Prostate gland (tissue), 2 donors: Measurements from ENCODE around the gene MEX3D. TPM values are rescaled to one million over a fixed set of nuclear protein-coding genes. Genes with fewer than 3 reads are reported as not detected.
A peak's percentile ranks its signal among the peaks of the same experiment; 100 is the strongest.

Experiments
- DNase-seq: peaks from one replicate; pipeline ENCODE4 v3.0.0-alpha.2; 2019; ENCODE audit warnings: low spot score
- H3K27ac ChIP-seq, 2 donors: fragments of 200-600 bp; sonication (generic); 2 replicates each; pipeline ENCODE4 v1.5.1; 2017 to 2019
- H3K27me3 ChIP-seq: fragments of 200-600 bp; sonication (generic); replicated peaks from 2 replicates; pipeline ENCODE4 v1.5.1; 2019; ENCODE audit not compliant: insufficient read depth
- H3K36me3 ChIP-seq, 2 donors: fragments of 200-600 bp; sonication (generic); 1 replicate in 1 of 2; 2 replicates in 1 of 2; pipeline versions ENCODE4 v1.5.1 to v1.8.1; 2017 to 2019
- H3K4me1 ChIP-seq: fragments of 200-600 bp; sonication (generic); replicated peaks from 2 replicates; pipeline ENCODE4 v1.5.1; 2019
- H3K4me3 ChIP-seq, 2 donors: fragments of 200-600 bp; sonication (generic); 2 replicates each; pipeline ENCODE4 v1.5.1; 2017 to 2019
- H3K9me3 ChIP-seq: fragments of 200-600 bp; sonication (generic); 2 replicates; pipeline ENCODE4 v1.5.1; 2017
- CTCF ChIP-seq, 4 experiments: fragments of 200-600 bp in 2 of 4; fragments of 450-650 bp in 2 of 4; sonication (generic) in 2 of 4; IDR thresholded peaks; 1 replicate in 3 of 4; 2 replicates in 1 of 4; pipeline ENCODE4 v1.5.1; 2016 to 2019; ENCODE audit warnings: antibody characterized with exemption in 4 of 4, mild to moderate bottlenecking in 2 of 4, moderate library complexity in 2 of 4
- POLR2A ChIP-seq: fragments of 450-650 bp; IDR thresholded peaks from one replicate; pipeline ENCODE4 v1.6.1; 2016; ENCODE audit warnings: antibody characterized with exemption, mild to moderate bottlenecking
- POLR2AphosphoS5 ChIP-seq: sonication (generic); formaldehyde crosslinking; IDR thresholded peaks from one replicate; pipeline ENCODE4 v1.6.1; 2017; ENCODE audit warnings: antibody characterized with exemption
- WGBS: methylation state at CpG from one replicate; pipeline ENCODE4 v1.1.5; 2018; 5-methylcytosine and 5-hydroxymethylcytosine counted together
- intact Hi-C: fragments of 100-400 bp; cut with DNase I; formaldehyde crosslinking; loops from one replicate; pipeline ENCODE4 v1.14.2; 2022
- total RNA-seq, 2 donors: library from RNA; depleted of rRNA; stranded (reverse); fragments of >200 nt; gene quantifications; one replicate each; pipeline ENCODE4 v1.1.0, GENCODE V29; 2016

MEX3D gene
- total RNA-seq, 2 donors from 2014 or later = 60.6 to 87.0 TPM

GRCh38 chr19:1609680-1610474, 41.8 kb upstream of the MEX3D start:
- intact Hi-C loops = no loop called here
- Histone ChIP-seq H3K27me3 (no peaks in the 10 kb centered on the region), H3K4me3 (no peak overlapping the region), H3K4me1 (peaks cover 4% of the 10 kb centered on the region), H3K36me3 (peaks cover 4 to 6% of the 10 kb centered on the region in 2 donors), H3K9me3 (no peaks in the 10 kb centered on the region), H3K27ac (no peak overlapping the region)
- WGBS = 85% methylated on average over 16 of the region's 16 CpGs
- TF ChIP-seq POLR2A = no peak
- no peak for TF ChIP-seq POLR2AphosphoS5
- no peak for TF ChIP-seq CTCF (IDR thresholded peaks at IDR 0.05)
- DNase-seq = no peak

GRCh38 chr19:1609103-1609396, 40.9 kb upstream of the MEX3D start:
- 35% methylated on average over 10 of the region's 10 CpGs for WGBS
- H3K27ac ChIP-seq = no peak overlapping the region
- no peaks in the 10 kb centered on the region for H3K9me3 ChIP-seq

GRCh38 chr19:1608359-1609102, 40.4 kb upstream of the MEX3D start:
- no peak for DNase-seq
- intact Hi-C loops = no loop called here
- H3K36me3 ChIP-seq = peaks cover 4 to 6% of the 10 kb centered on the region in 2 donors
- H3K9me3 ChIP-seq = no peaks in the 10 kb centered on the region
- WGBS = 62% methylated on average over 23 of the region's 23 CpGs
- no peaks in the 10 kb centered on the region for H3K27me3 ChIP-seq
- H3K4me1 ChIP-seq = peaks cover 15% of the 10 kb centered on the region
- TF ChIP-seq POLR2A (no peak), CTCF (IDR thresholded peaks at IDR 0.05) (no peak), POLR2AphosphoS5 (no peak)
- H3K27ac ChIP-seq = no peak overlapping the region
- H3K4me3 ChIP-seq = no peak overlapping the region

More at GRCh38 chr19:1609103-1609396, 40.9 kb upstream of the MEX3D start:
- H3K4me3 ChIP-seq = no peak overlapping the region
- H3K4me1 ChIP-seq = peaks cover 10% of the 10 kb centered on the region
- no peaks in the 10 kb centered on the region for H3K27me3 ChIP-seq
- H3K36me3 ChIP-seq = peaks cover 4 to 6% of the 10 kb centered on the region in 2 donors
- TF ChIP-seq POLR2A = no peak
- TF ChIP-seq POLR2AphosphoS5 = no peak
- no peak for TF ChIP-seq CTCF (IDR thresholded peaks at IDR 0.05)
- intact Hi-C loops = no loop called here
- DNase-seq = no peak

- intact Hi-C loops = no loop called here
- no peaks in the 10 kb centered on the region for H3K36me3 ChIP-seq
- WGBS = 18% methylated on average over 16 of the region's 16 CpGs
Observed at GRCh38 chr19:1606138-1606651, 38.1 kb upstream of the MEX3D start.

More at GRCh38 chr19:1606138-1606651, 38.1 kb upstream of the MEX3D start:
- no peak for DNase-seq
- Histone ChIP-seq H3K4me1 (peaks cover 15% of the 10 kb centered on the region), H3K9me3 (no peaks in the 10 kb centered on the region), H3K4me3 (peak overlapping the region; percentile 93 to 100), H3K27me3 (no peaks in the 10 kb centered on the region), H3K27ac (peak overlapping the region; percentile 85 to 90)
- TF ChIP-seq POLR2A (no peak), CTCF (IDR thresholded peaks at IDR 0.05) (no peak), POLR2AphosphoS5 (no peak)
